OCI-LY7 (cell line): ENCODE measurements around the gene IGSF3.
"Not testable (repeated sequence)": the region's sequence is repeated elsewhere in the genome, so short reads cannot be mapped to it uniquely, and the experiment has no call there.

ENCODE experiments used
- CTCF ChIP-seq: fragments of 200-600 bp; sonication (generic); conservative IDR thresholded peaks from 2 replicates; pipeline ENCODE4 v1.5.1; 2014; ENCODE audit warnings: mild to moderate bottlenecking, antibody characterized with exemption, low read length, moderate library complexity, mixed read lengths
- EZH2phosphoT487 ChIP-seq: fragments of 200-600 bp; sonication (generic); IDR thresholded peaks from 2 replicates; pipeline ENCODE4 v1.6.1; 2018; ENCODE audit warnings: low read depth, borderline replicate concordance, mild to moderate bottlenecking, mixed run types, antibody characterized with exemption, low read length, moderate library complexity, mixed read lengths

GRCh38 chr1:116619106-116619505 lies 48.4 kb downstream of the IGSF3 start:
- TF ChIP-seq CTCF, EZH2phosphoT487: not testable (repeated sequence)
